SK-N-SH (cell line): ENCODE measurements around the gene ARHGAP26. TPM values are rescaled to one million over a fixed set of nuclear protein-coding genes. Genes with fewer than 3 reads are reported as not detected.

Experiments
- CTCF ChIA-PET: fragments of 300-600, 350-600 bp; formaldehyde crosslinking; extraction: SDS; loops from one replicate; lab custom pipeline; 2021; lab: Yijun Ruan, JAX
- POLR2A ChIA-PET: fragments of 350-600 bp; sonication (Branson Sonifier 250); formaldehyde crosslinking; extraction: SDS; loops from one replicate; lab custom pipeline; 2020; ENCODE audit warnings: antibody characterized with exemption, inconsistent platforms; lab: Yijun Ruan, JAX
- DNase-seq: peaks from one replicate; pipeline ENCODE4 v3.0.0; 2012
- H2AFZ ChIP-seq: fragments of 200-600 bp; sonication (generic); 2 replicates; pipeline ENCODE4 v1.8.1; 2016; ENCODE audit warnings: antibody characterized with exemption, mild to moderate bottlenecking, low read depth
- H3F3A ChIP-seq: fragments of 200-600 bp; sonication (generic); replicated peaks from 2 replicates; pipeline ENCODE3; 2016; ENCODE audit warnings: antibody characterized with exemption, mild to moderate bottlenecking; ENCODE audit not compliant: insufficient read depth
- H3K27ac ChIP-seq, 2 experiments: fragments of 200-500 bp in 1 of 2; fragments of 200-600 bp in 1 of 2; sonication (Bioruptor generic) in 1 of 2; sonication (generic), shearing (Covaris generic) in 1 of 2; 2 replicates each; pipeline versions ENCODE4 v1.5.1 to v1.6.1; 2014 to 2016; ENCODE audit warnings: low read depth in 2 of 2, inconsistent platforms in 1 of 2, low read length in 1 of 2, mild to moderate bottlenecking in 1 of 2, mixed read lengths in 1 of 2
- H3K27me3 ChIP-seq: fragments of 200-600 bp; sonication (generic), shearing (Covaris generic); 2 replicates; pipeline ENCODE4 v1.6.1; 2016; ENCODE audit warnings: mixed run types; ENCODE audit not compliant: insufficient read depth
- H3K36me3 ChIP-seq, 2 experiments: fragments of 200-500 bp in 1 of 2; fragments of 200-600 bp in 1 of 2; sonication (Bioruptor generic) in 1 of 2; sonication (generic) in 1 of 2; replicated peaks in 1 of 2; 2 replicates each; pipeline versions ENCODE3 to v1.5.1; 2014 to 2016; ENCODE audit warnings: low read length in 1 of 2, mild to moderate bottlenecking in 1 of 2; ENCODE audit not compliant: insufficient read depth in 2 of 2, control insufficient read depth in 1 of 2
- H3K4me1 ChIP-seq, 2 experiments: fragments of 200-500 bp in 1 of 2; fragments of 200-600 bp in 1 of 2; sonication (Bioruptor generic) in 1 of 2; sonication (generic), shearing (Covaris generic) in 1 of 2; 2 replicates each; pipeline versions ENCODE4 v1.5.1 to v1.6.1; 2014 to 2016; ENCODE audit warnings: low read depth in 1 of 2, low read length in 1 of 2, mixed run types in 1 of 2; ENCODE audit not compliant: insufficient read depth in 2 of 2, control insufficient read depth in 1 of 2
- H3K4me2 ChIP-seq: fragments of 200-600 bp; sonication (generic), shearing (Covaris generic); 2 replicates; pipeline ENCODE4 v1.6.1; 2017; ENCODE audit warnings: mixed run types
- H3K4me3 ChIP-seq, 2 experiments: fragments of 200-500 bp in 1 of 2; fragments of 200-600 bp in 1 of 2; sonication (Bioruptor generic) in 1 of 2; sonication (generic), shearing (Covaris generic) in 1 of 2; 2 replicates each; pipeline versions ENCODE4 v1.5.1 to v1.8.1; 2014 to 2016; ENCODE audit warnings: low read depth in 2 of 2, inconsistent platforms in 1 of 2, low read length in 1 of 2, mild to moderate bottlenecking in 1 of 2, mixed read lengths in 1 of 2, moderate library complexity in 1 of 2
- H3K79me2 ChIP-seq: fragments of 200-600 bp; sonication (generic); 2 replicates; pipeline ENCODE4 v1.8.1; 2017; ENCODE audit warnings: mild to moderate bottlenecking; ENCODE audit not compliant: insufficient read depth
- H3K9ac ChIP-seq: fragments of 200-600 bp; sonication (generic); 2 replicates; pipeline ENCODE4 v1.6.1; 2017; ENCODE audit warnings: mixed run types
- H3K9me2 ChIP-seq: fragments of 200-600 bp; sonication (generic); 2 replicates; pipeline ENCODE4 v1.6.1; 2017; ENCODE audit warnings: mixed run types
- H3K9me3 ChIP-seq: fragments of 200-600 bp; sonication (generic); 2 replicates; pipeline ENCODE4 v1.6.1; 2017; ENCODE audit warnings: mixed run types, mild to moderate bottlenecking, moderate library complexity
- H4K20me1 ChIP-seq: fragments of 200-600 bp; sonication (generic); 2 replicates; pipeline ENCODE4 v1.6.1; 2017; ENCODE audit warnings: mild to moderate bottlenecking, mixed run types; ENCODE audit not compliant: insufficient read depth
- CHD2 ChIP-seq: fragments of 150-350 bp; IDR thresholded peaks from 2 replicates; pipeline ENCODE4 v1.6.1; 2018; ENCODE audit warnings: low read length; ENCODE audit not compliant: partially characterized antibody
- EP300 ChIP-seq, 2 experiments: IDR thresholded peaks; 2 replicates each; pipeline versions ENCODE4 v1.4.0 to v1.6.1; 2012; ENCODE audit warnings: borderline replicate concordance in 1 of 2, low read depth in 1 of 2, low read length in 1 of 2
- FOSL2 ChIP-seq: IDR thresholded peaks from 2 replicates; pipeline ENCODE4 v1.4.0; 2012; ENCODE audit warnings: low read depth, mild to moderate bottlenecking, moderate library complexity, borderline replicate concordance
- FOXM1 ChIP-seq: IDR thresholded peaks from 2 replicates; pipeline ENCODE4 v1.4.0; 2012; ENCODE audit warnings: low read depth, mild to moderate bottlenecking
- GATA2 ChIP-seq: sonication (generic); formaldehyde crosslinking; IDR thresholded peaks from 2 replicates; pipeline ENCODE4 v1.5.0; 2020; ENCODE audit warnings: mild to moderate bottlenecking, missing genetic modification reagents
- JUND ChIP-seq: IDR thresholded peaks from 2 replicates; pipeline ENCODE4 v1.4.0; 2012
- NFIC ChIP-seq: IDR thresholded peaks from 2 replicates; pipeline ENCODE4 v1.4.0; 2012; ENCODE audit warnings: borderline replicate concordance
- POLR2AphosphoS5 ChIP-seq: IDR thresholded peaks from 2 replicates; pipeline ENCODE4 v1.6.1; 2012; ENCODE audit warnings: low read depth, low read length
- RCOR1 ChIP-seq: fragments of 150-350 bp; IDR thresholded peaks from 2 replicates; pipeline ENCODE4 v1.6.1; 2017; ENCODE audit warnings: antibody characterized with exemption, low read length
- TCF12 ChIP-seq: IDR thresholded peaks from 2 replicates; pipeline ENCODE4 v1.4.0; 2012
- TEAD4 ChIP-seq: IDR thresholded peaks from 2 replicates; pipeline ENCODE4 v1.4.0; 2012; ENCODE audit warnings: mild to moderate bottlenecking, borderline replicate concordance; ENCODE audit not compliant: insufficient read depth
- WGBS: methylation state at CpG from one replicate; pipeline ENCODE4 v1.1.6; 2017; ENCODE audit warnings: low lambda C conversion rate; 5-methylcytosine and 5-hydroxymethylcytosine counted together
- polyA plus RNA-seq, 3 experiments: library from polyadenylated mRNA; depleted of rRNA; stranded (reverse); fragments of >200 nt; gene quantifications; 2 replicates each; pipeline ENCODE4 v1.2.3, GENCODE V29; 2012
- TF ChIP-seq, protein P1 (sequence below): IDR thresholded peaks from 2 replicates; pipeline ENCODE4; 2012
- TF ChIP-seq, protein P2 (sequence below): IDR thresholded peaks from 2 replicates; pipeline ENCODE4 v1.4.0; 2012; ENCODE audit warnings: low read depth, borderline replicate concordance
- TF ChIP-seq, protein P3 (sequence below): IDR thresholded peaks from 2 replicates; pipeline ENCODE4 v1.4.0; 2012; ENCODE audit warnings: low read depth, borderline replicate concordance
- TF ChIP-seq, protein P4 (sequence below): IDR thresholded peaks from 2 replicates; pipeline ENCODE4 v1.6.1; 2012; ENCODE audit warnings: mild to moderate bottlenecking, low read depth, low read length, moderate library complexity
- TF ChIP-seq, protein P5 (sequence below): fragments of 150-350 bp; IDR thresholded peaks from 2 replicates; pipeline ENCODE4 v1.6.1; 2017; ENCODE audit warnings: antibody characterized with exemption, low read length, low read depth, borderline replicate concordance

ARHGAP26 gene
- polyA plus RNA-seq, 1 of the 3 experiments (the other 2 are of a cell fraction): 6.1 TPM

DNA sequence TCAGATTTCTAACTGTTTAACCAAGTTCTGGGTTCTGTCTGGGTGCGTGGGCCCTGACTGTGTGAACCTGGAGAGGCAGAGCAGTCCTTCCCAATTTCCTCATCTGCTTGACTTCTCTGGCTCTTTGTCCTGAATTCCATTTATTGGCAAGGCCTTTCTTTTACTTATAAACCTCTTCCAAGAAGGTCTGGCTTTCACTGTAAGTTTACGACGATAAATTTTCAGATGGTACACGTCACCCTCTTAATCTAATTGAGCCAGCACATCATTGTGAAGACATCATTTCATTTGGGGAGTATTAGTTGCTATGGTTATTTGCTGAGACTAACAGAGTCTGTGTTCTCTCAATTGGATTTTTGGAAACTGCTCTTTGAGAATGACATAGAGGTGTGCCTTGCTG lies 92.4 kb downstream of the ARHGAP26 start:
- peak; percentile 46 for DNase-seq
- H3K9me2 ChIP-seq: no peaks in the 10 kb centered on the region
- no peak overlapping the region for H3K4me2 ChIP-seq
- no peaks in the 10 kb centered on the region for H3K36me3 ChIP-seq
- peak overlapping the region; percentile 68 to 82 for H3K27ac ChIP-seq
- H3K79me2 ChIP-seq: peaks cover 4% of the 10 kb centered on the region; the same call in 1 of the 2 replicates
- peaks cover 8 to 60% of the 10 kb centered on the region in 2 experiments; a peak in 2 of 4 replicates for H3K4me1 ChIP-seq
- H3K9ac ChIP-seq: peak overlapping the region; percentile 15; the same call in 1 of the 2 replicates
- H2AFZ ChIP-seq: no peak overlapping the region
- CTCF ChIA-PET: interaction anchor here (0.7 to 3.4 kb wide), 7 partner anchors 9 to 240 kb away, joined by 3 to 17 read pairs (median 10); no protein-coding TSS in a partner anchor
- H3K9me3 ChIP-seq: no peaks in the 10 kb centered on the region
- WGBS: 10% methylated on average over 4 of the region's 4 CpGs
- H3K4me3 ChIP-seq: no peak overlapping the region
- POLR2A ChIA-PET: no interaction called here
- H3K27me3 ChIP-seq: no peaks in the 10 kb centered on the region
- H4K20me1 ChIP-seq: no peaks in the 10 kb centered on the region
- no peak for TF ChIP-seq FOXM1
- 0 out of 2 replicates have a peak, but pooled peaks have one; percentile 10 for TF ChIP-seq TEAD4
- TF ChIP-seq EP300 (IDR thresholded peaks at IDR 0.05; ENCODE audit: borderline replicate concordance in 1 of 2, low read depth in 1 of 2, low read length in 1 of 2): peak; percentile 25 to 56; a peak in 3 of 4 replicates
- TF ChIP-seq, protein P1, sequence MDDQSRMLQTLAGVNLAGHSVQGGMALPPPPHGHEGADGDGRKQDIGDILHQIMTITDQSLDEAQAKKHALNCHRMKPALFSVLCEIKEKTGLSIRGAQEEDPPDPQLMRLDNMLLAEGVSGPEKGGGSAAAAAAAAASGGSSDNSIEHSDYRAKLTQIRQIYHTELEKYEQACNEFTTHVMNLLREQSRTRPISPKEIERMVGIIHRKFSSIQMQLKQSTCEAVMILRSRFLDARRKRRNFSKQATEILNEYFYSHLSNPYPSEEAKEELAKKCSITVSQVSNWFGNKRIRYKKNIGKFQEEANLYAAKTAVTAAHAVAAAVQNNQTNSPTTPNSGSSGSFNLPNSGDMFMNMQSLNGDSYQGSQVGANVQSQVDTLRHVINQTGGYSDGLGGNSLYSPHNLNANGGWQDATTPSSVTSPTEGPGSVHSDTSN: peak; percentile 68
- TF ChIP-seq TCF12: peak; percentile 80
- no peak for TF ChIP-seq GATA2 (CRISPR knock-in tag)
- TF ChIP-seq NFIC: 0 out of 2 replicates have a peak, but pooled peaks have one; percentile 47
- TF ChIP-seq JUND: peak; percentile 23; the same call in 1 of the 2 replicates
- peak; percentile 25; the same call in 1 of the 2 replicates for TF ChIP-seq POLR2AphosphoS5
- no peaks in the 10 kb centered on the region for H3F3A ChIP-seq

DNA sequence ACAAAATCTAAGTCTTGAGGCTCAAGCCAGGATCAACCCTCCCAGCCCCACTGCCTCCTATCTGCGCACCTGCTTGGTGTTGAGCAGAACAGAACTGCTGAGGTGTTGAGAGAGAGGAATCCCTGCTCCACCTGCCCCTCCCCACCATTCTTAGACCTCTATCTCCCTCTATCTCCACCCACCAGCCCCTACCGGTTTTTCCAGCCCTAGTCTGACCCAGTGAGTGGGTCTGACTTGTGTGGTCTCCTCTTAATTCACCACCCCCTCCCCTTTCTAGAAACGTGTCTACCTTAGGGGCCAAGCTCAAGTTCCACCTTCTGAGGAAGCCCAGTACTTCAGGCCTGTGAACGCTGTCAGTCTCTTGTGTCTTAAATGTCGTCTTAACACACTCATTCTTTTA lies 93.7 kb downstream of the ARHGAP26 start:
- H3K9ac ChIP-seq: no peak overlapping the region
- H4K20me1 ChIP-seq: no peaks in the 10 kb centered on the region
- peaks cover 4% of the 10 kb centered on the region; the same call in 1 of the 2 replicates for H3K79me2 ChIP-seq
- no peaks in the 10 kb centered on the region for H3K9me2 ChIP-seq
- no peaks in the 10 kb centered on the region for H3F3A ChIP-seq
- CTCF ChIA-PET: interaction anchor here (0.6 to 3.4 kb wide), 13 partner anchors 8 to 1827 kb away, joined by 3 to 24 read pairs (median 10); partner anchors contain the start of gene ARHGAP26
- no peak overlapping the region for H3K4me3 ChIP-seq
- H3K4me1 ChIP-seq: peaks cover 6 to 65% of the 10 kb centered on the region in 2 experiments; a peak in 2 of 4 replicates
- 84% methylated on average over 5 of the region's 5 CpGs for WGBS
- H3K9me3 ChIP-seq: no peaks in the 10 kb centered on the region
- DNase-seq: no peak
- no peaks in the 10 kb centered on the region for H3K36me3 ChIP-seq
- peak overlapping the region in 1 of 2 experiments; percentile 71; a peak in 2 of 4 replicates for H3K27ac ChIP-seq
- no peaks in the 10 kb centered on the region for H3K27me3 ChIP-seq
- POLR2A ChIA-PET: no interaction called here
- no peak overlapping the region for H3K4me2 ChIP-seq
- no peak overlapping the region for H2AFZ ChIP-seq
- TF ChIP-seq, protein P2, sequence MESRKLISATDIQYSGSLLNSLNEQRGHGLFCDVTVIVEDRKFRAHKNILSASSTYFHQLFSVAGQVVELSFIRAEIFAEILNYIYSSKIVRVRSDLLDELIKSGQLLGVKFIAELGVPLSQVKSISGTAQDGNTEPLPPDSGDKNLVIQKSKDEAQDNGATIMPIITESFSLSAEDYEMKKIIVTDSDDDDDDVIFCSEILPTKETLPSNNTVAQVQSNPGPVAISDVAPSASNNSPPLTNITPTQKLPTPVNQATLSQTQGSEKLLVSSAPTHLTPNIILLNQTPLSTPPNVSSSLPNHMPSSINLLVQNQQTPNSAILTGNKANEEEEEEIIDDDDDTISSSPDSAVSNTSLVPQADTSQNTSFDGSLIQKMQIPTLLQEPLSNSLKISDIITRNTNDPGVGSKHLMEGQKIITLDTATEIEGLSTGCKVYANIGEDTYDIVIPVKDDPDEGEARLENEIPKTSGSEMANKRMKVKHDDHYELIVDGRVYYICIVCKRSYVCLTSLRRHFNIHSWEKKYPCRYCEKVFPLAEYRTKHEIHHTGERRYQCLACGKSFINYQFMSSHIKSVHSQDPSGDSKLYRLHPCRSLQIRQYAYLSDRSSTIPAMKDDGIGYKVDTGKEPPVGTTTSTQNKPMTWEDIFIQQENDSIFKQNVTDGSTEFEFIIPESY: no peak
- TF ChIP-seq, protein P3, sequence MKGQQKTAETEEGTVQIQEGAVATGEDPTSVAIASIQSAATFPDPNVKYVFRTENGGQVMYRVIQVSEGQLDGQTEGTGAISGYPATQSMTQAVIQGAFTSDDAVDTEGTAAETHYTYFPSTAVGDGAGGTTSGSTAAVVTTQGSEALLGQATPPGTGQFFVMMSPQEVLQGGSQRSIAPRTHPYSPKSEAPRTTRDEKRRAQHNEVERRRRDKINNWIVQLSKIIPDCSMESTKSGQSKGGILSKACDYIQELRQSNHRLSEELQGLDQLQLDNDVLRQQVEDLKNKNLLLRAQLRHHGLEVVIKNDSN: no peak
- TF ChIP-seq FOSL2: no peak
- TF ChIP-seq RCOR1: no peak
- no peak for TF ChIP-seq EP300 (IDR thresholded peaks at IDR 0.05; ENCODE audit: borderline replicate concordance in 1 of 2, low read depth in 1 of 2, low read length in 1 of 2)
- TF ChIP-seq JUND: no peak
- TF ChIP-seq FOXM1: no peak
- TF ChIP-seq, protein P1: no peak
- TF ChIP-seq CHD2: no peak
- TF ChIP-seq, protein P4, sequence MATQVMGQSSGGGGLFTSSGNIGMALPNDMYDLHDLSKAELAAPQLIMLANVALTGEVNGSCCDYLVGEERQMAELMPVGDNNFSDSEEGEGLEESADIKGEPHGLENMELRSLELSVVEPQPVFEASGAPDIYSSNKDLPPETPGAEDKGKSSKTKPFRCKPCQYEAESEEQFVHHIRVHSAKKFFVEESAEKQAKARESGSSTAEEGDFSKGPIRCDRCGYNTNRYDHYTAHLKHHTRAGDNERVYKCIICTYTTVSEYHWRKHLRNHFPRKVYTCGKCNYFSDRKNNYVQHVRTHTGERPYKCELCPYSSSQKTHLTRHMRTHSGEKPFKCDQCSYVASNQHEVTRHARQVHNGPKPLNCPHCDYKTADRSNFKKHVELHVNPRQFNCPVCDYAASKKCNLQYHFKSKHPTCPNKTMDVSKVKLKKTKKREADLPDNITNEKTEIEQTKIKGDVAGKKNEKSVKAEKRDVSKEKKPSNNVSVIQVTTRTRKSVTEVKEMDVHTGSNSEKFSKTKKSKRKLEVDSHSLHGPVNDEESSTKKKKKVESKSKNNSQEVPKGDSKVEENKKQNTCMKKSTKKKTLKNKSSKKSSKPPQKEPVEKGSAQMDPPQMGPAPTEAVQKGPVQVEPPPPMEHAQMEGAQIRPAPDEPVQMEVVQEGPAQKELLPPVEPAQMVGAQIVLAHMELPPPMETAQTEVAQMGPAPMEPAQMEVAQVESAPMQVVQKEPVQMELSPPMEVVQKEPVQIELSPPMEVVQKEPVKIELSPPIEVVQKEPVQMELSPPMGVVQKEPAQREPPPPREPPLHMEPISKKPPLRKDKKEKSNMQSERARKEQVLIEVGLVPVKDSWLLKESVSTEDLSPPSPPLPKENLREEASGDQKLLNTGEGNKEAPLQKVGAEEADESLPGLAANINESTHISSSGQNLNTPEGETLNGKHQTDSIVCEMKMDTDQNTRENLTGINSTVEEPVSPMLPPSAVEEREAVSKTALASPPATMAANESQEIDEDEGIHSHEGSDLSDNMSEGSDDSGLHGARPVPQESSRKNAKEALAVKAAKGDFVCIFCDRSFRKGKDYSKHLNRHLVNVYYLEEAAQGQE: no peak
- TF ChIP-seq, protein P5, sequence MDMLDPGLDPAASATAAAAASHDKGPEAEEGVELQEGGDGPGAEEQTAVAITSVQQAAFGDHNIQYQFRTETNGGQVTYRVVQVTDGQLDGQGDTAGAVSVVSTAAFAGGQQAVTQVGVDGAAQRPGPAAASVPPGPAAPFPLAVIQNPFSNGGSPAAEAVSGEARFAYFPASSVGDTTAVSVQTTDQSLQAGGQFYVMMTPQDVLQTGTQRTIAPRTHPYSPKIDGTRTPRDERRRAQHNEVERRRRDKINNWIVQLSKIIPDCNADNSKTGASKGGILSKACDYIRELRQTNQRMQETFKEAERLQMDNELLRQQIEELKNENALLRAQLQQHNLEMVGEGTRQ: no peak
